GM23248 (cell line): Measurements from ENCODE around the gene PGPEP1. TPM values are rescaled to one million over a fixed set of nuclear protein-coding genes. Genes with fewer than 3 reads are reported as not detected.

Experiments used
- DNase-seq: peaks from one replicate; pipeline ENCODE4 v3.0.0-alpha.2; 2015
- H2AFZ ChIP-seq: fragments of 200-600 bp; sonication (generic); 2 replicates; pipeline ENCODE4 v1.6.1; 2016; ENCODE audit warnings: antibody characterized with exemption
- H3F3A ChIP-seq: fragments of 200-600 bp; sonication (generic); 2 replicates; pipeline ENCODE4 v1.6.1; 2016; ENCODE audit warnings: mild to moderate bottlenecking, antibody characterized with exemption, mixed run types; ENCODE audit not compliant: insufficient read depth
- H3K27ac ChIP-seq: fragments of 200-600 bp; sonication (generic); 2 replicates; pipeline ENCODE4 v1.5.1; 2016; ENCODE audit warnings: mild to moderate bottlenecking
- H3K27me3 ChIP-seq: fragments of 200-600 bp; sonication (generic); replicated peaks from 2 replicates; pipeline ENCODE4 v1.6.1; 2016; ENCODE audit warnings: mild to moderate bottlenecking; ENCODE audit not compliant: insufficient read depth
- H3K36me3 ChIP-seq: fragments of 200-600 bp; sonication (generic); 2 replicates; pipeline ENCODE4 v1.6.1; 2016; ENCODE audit warnings: low read depth, mild to moderate bottlenecking
- H3K4me1 ChIP-seq: fragments of 200-600 bp; sonication (generic); 2 replicates; pipeline ENCODE4 v1.6.1; 2016; ENCODE audit warnings: mild to moderate bottlenecking; ENCODE audit not compliant: insufficient read depth
- H3K4me2 ChIP-seq: fragments of 200-600 bp; sonication (generic); one replicate; pipeline ENCODE4 v1.6.1; 2016; ENCODE audit warnings: mild to moderate bottlenecking; ENCODE audit not compliant: unreplicated experiment
- H3K4me3 ChIP-seq: fragments of 200-600 bp; sonication (generic); 2 replicates; pipeline ENCODE4 v1.5.1; 2016; ENCODE audit warnings: mild to moderate bottlenecking
- H3K79me2 ChIP-seq: fragments of 200-600 bp; sonication (generic); 2 replicates; pipeline ENCODE4 v1.6.1; 2016; ENCODE audit warnings: mild to moderate bottlenecking; ENCODE audit not compliant: insufficient read depth
- H3K9ac ChIP-seq: fragments of 200-600 bp; sonication (generic); 2 replicates; pipeline ENCODE4 v1.6.1; 2016; ENCODE audit warnings: mild to moderate bottlenecking
- H3K9me2 ChIP-seq: fragments of 200-600 bp; sonication (generic); 2 replicates; pipeline ENCODE4 v1.6.1; 2016; ENCODE audit warnings: mixed run types, mild to moderate bottlenecking, moderate library complexity; ENCODE audit not compliant: insufficient read depth
- H3K9me3 ChIP-seq: fragments of 200-600 bp; sonication (generic); one replicate; pipeline ENCODE4 v1.6.1; 2017; ENCODE audit warnings: low read depth
- H4K20me1 ChIP-seq: fragments of 200-600 bp; sonication (generic); 2 replicates; pipeline ENCODE4 v1.6.0; 2016; ENCODE audit not compliant: insufficient read depth
- EZH2 ChIP-seq: fragments of 200-600 bp; sonication (generic); IDR thresholded peaks from 2 replicates; pipeline ENCODE4 v1.6.1; 2018; ENCODE audit warnings: antibody characterized with exemption, mild to moderate bottlenecking; ENCODE audit not compliant: insufficient read depth, poor library complexity, severe bottlenecking
- EZH2phosphoT487 ChIP-seq: fragments of 200-600 bp; sonication (generic); IDR thresholded peaks from 2 replicates; pipeline ENCODE4 v1.6.1; 2018; ENCODE audit warnings: antibody characterized with exemption, moderate library complexity, mild to moderate bottlenecking, low read depth; ENCODE audit not compliant: insufficient read depth
- WGBS, 2 experiments: methylation state at CpG; one replicate each; pipeline ENCODE4 v1.1.6; 2015 to 2017; ENCODE audit warnings: low lambda C conversion rate in 2 of 2, low coverage in 1 of 2; ENCODE audit errors: missing lambda C conversion rate in 2 of 2; 5-methylcytosine and 5-hydroxymethylcytosine counted together
- in situ Hi-C: fragments of 300-500 bp; cut with MboI; formaldehyde crosslinking; loops from 2 replicates; pipeline ENCODE4 v1.15.0; 2020
- polyA plus RNA-seq: library from polyadenylated mRNA; unstranded; fragments of >200 nt; fragmentation: Nextera tagmentation; extraction: Ambion mirVana; gene quantifications from 2 replicates; pipeline ENCODE4 v1.2.1, GENCODE V29; 2016
- total RNA-seq: library from RNA; depleted of rRNA; stranded (reverse); fragments of >200 nt; shearing (Covaris generic); gene quantifications from 2 replicates; pipeline ENCODE4 v1.2.3, GENCODE V29; 2014

The PGPEP1 gene
- total and polyA plus RNA-seq, 2 experiments from 2014 or later: 12.0 to 14.5 TPM

DNA sequence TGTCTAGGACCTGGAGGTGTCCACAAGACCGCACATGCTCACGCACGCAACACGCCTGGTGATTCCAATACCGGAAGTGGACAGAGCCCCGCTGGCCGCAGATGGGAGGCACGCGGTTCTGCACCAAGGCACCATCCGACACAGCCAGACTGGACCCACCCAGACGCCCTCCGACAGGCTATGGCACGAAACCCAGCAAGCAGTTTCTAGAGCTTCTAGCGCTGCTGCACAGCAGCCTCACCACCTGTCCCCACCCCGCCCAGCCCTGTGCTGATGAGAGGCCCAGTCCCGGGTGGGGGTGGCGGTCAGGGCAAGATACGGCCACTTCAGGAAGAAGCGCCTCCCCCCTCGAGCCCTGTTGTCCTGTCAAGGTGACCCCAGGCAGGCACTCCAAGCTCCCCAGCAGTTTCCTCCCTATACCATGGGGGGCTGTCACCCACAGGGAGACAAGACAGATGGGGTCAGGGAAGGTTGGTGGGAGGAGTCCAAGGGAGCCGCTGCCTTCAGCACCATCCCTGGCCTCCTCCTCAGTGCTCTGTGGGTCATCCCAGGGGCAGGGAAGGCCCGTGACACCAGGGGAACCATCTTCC, 28.8 kb upstream of the PGPEP1 start:
- TF ChIP-seq EZH2 (no peak), EZH2phosphoT487 (no peak)
- Histone ChIP-seq H3K9ac (no peak overlapping the region), H3K4me2 (no peak overlapping the region), H4K20me1 (no peaks in the 10 kb centered on the region), H3F3A (peaks cover 5% of the 10 kb centered on the region; the same call in 1 of the 2 replicates), H3K27me3 (no peaks in the 10 kb centered on the region), H3K27ac (no peak overlapping the region), H2AFZ (no peak overlapping the region), H3K79me2 (peaks cover 9% of the 10 kb centered on the region; the same call in 1 of the 2 replicates), H3K4me1 (no peaks in the 10 kb centered on the region), H3K4me3 (no peak overlapping the region), H3K9me3 (no peaks in the 10 kb centered on the region), H3K9me2 (no peaks in the 10 kb centered on the region), H3K36me3 (peaks cover 3% of the 10 kb centered on the region; the same call in 1 of the 2 replicates)
- 91 to 92% methylated on average over 20 to 22 of the region's 22 CpGs for WGBS, 2 experiments
- in situ Hi-C loops: no loop called here
- DNase-seq: no peak

DNA sequence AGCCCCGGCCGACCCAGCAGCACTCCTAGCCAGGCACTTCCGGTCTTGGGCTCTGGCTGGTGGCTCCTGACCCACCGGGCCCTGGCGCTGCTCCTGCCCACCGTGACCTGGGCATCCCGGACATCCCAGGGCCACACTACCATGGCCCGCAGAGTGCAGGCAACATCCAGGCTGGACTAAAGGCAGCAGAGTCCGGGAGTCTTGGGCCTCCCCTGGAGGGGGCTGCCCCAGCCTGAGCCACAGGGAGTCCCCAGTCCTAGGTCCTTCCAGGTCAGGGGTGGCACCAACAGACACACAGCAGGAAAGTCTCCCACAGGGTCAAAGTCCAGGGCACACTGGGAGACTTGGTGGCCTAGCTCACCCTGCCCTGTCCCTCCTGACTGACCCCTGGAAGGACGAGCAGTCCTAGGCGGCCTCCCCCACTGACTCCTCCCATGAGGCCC, 28.3 kb upstream of the PGPEP1 start:
- Histone ChIP-seq H3K36me3 (peaks cover 3% of the 10 kb centered on the region; the same call in 1 of the 2 replicates), H3K4me3 (no peak overlapping the region), H2AFZ (no peak overlapping the region), H3K79me2 (peaks cover 9% of the 10 kb centered on the region; the same call in 1 of the 2 replicates), H3K9me2 (no peaks in the 10 kb centered on the region), H4K20me1 (no peaks in the 10 kb centered on the region), H3F3A (no peaks in the 10 kb centered on the region), H3K27ac (no peak overlapping the region), H3K9me3 (no peaks in the 10 kb centered on the region), H3K4me2 (no peak overlapping the region), H3K4me1 (no peaks in the 10 kb centered on the region), H3K27me3 (no peaks in the 10 kb centered on the region), H3K9ac (no peak overlapping the region)
- no peak for DNase-seq
- TF ChIP-seq EZH2phosphoT487: no peak
- TF ChIP-seq EZH2: no peak
- in situ Hi-C loops: no loop called here
- WGBS, 2 experiments: 95 to 100% methylated on average over 7 to 11 of the region's 11 CpGs

DNA sequence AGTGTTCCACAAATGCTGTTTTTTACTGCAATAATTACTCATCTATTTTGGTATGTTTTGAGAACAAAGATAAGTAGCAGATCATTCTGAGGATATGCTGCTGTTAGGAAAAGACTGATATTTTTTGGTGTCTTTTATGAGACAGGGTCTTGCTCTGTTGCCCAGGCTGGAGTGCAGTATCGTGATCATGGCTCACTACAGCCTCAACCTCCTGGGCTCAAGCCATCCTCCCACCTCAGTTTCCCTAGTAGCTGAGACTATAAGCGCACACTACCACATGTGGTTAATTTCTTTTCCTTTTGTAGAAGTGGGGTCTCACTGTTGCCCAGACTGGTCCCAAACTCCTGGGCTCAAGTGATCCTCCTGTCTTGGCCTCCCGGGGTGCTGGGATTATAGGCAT, 27.0 kb upstream of the PGPEP1 start:
- H3K4me2 ChIP-seq: no peak overlapping the region
- no peak overlapping the region for H2AFZ ChIP-seq
- H4K20me1 ChIP-seq: no peaks in the 10 kb centered on the region
- H3K27ac ChIP-seq: no peak overlapping the region
- H3K27me3 ChIP-seq: no peaks in the 10 kb centered on the region
- TF ChIP-seq EZH2phosphoT487: no peak
- no peak for TF ChIP-seq EZH2
- no peak overlapping the region for H3K9ac ChIP-seq
- no peaks in the 10 kb centered on the region for H3K4me1 ChIP-seq
- 94 to 95% methylated on average over 3 of the region's 3 CpGs for WGBS, 2 experiments
- in situ Hi-C loops: no loop called here
- no peaks in the 10 kb centered on the region for H3K9me3 ChIP-seq
- no peaks in the 10 kb centered on the region for H3K9me2 ChIP-seq
- DNase-seq: no peak
- H3K79me2 ChIP-seq: peaks cover 21% of the 10 kb centered on the region; the same call in 1 of the 2 replicates
- no peaks in the 10 kb centered on the region for H3F3A ChIP-seq
- H3K4me3 ChIP-seq: no peak overlapping the region
- H3K36me3 ChIP-seq: peaks cover 3% of the 10 kb centered on the region; the same call in 1 of the 2 replicates

DNA sequence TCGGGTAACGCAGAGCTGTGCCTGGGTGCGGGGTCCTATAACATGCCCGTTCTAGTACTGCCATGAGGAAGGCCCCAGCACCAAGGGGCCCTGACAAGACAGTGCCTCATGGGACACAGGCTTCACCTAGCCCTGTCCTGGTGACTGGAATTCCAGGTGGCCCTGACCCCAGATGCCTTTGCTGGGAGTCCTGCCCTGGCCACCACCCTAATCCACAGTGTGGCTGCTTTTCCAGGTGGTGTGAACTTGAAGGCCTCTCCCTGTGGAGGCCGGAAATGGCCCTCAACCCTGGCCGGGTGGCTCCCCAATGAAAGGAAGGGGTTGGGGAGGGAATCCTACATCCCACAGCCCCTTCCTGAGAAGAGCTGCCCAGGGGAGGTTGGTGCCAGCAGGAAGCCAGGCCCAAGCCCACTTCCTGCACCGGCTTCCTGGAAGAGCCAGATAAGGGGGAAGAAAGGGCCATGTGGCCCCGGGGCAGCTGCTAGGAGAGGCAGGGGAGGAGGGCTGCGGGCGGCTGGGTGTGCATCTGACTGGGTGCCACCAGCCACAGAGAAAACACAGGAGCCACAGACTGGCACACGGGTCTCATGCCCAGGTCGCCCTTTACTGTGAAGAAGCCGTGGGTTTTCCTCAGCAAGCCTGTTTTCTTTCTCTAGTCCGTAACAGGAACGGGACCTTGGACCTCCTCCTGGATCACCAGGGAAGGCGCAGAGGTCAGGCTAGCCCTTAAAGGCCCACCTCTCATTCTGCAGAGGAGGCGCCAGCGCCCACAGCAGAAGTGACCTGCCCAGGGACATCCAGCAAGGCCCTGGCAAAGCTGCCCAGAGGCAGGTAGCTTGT, 22.2 kb upstream of the PGPEP1 start:
- no peak for DNase-seq
- no peaks in the 10 kb centered on the region for H4K20me1 ChIP-seq
- H3K27ac ChIP-seq: no peak overlapping the region
- in situ Hi-C loops: no loop called here
- H2AFZ ChIP-seq: no peak overlapping the region
- TF ChIP-seq EZH2phosphoT487: no peak
- no peak for TF ChIP-seq EZH2
- 0 out of 2 replicates have a peak, but pooled peaks cover 6% of the 10 kb centered on the region for H3F3A ChIP-seq
- H3K4me1 ChIP-seq: peaks cover 12% of the 10 kb centered on the region
- H3K4me2 ChIP-seq: no peak overlapping the region
- WGBS, 2 experiments: 72 to 88% methylated on average over 15 to 18 of the region's 18 CpGs
- H3K27me3 ChIP-seq: no peaks in the 10 kb centered on the region
- H3K4me3 ChIP-seq: no peak overlapping the region
- H3K36me3 ChIP-seq: peaks cover 3% of the 10 kb centered on the region; the same call in 1 of the 2 replicates
- H3K79me2 ChIP-seq: peaks cover 60% of the 10 kb centered on the region
- H3K9me2 ChIP-seq: no peaks in the 10 kb centered on the region
- no peaks in the 10 kb centered on the region for H3K9me3 ChIP-seq
- H3K9ac ChIP-seq: no peak overlapping the region
